Left kidney (tissue), 2 donors: Measurements from ENCODE around the gene ARSI. TPM values are rescaled to one million over a fixed set of nuclear protein-coding genes. Genes with fewer than 3 reads are reported as not detected.

ENCODE experiments used
- DNase-seq: peaks from one replicate; pipeline ENCODE4 v3.0.0-alpha.2; 2013
- polyA plus RNA-seq: library from polyadenylated mRNA; unstranded; fragments of 120-200 nt; gene quantifications from one replicate; pipeline ENCODE4 v1.2.1, GENCODE V29; 2013; ENCODE audit not compliant: insufficient read length

ARSI gene
- polyA plus RNA-seq, 1 donor: 2.6 TPM

- DNase-seq: no peak
Measured at GRCh38 chr5:150309101-150309885, 6.6 kb upstream of the ARSI start.

- no peak for DNase-seq
Measured at GRCh38 chr5:150307617-150308426, 5.1 kb upstream of the ARSI start.

- DNase-seq: no peak
Measured at GRCh38 chr5:150306775-150307174, 4.1 kb upstream of the ARSI start.

GRCh38 chr5:150305557-150305956, 2.9 kb upstream of the ARSI start:
- no peak for DNase-seq

GRCh38 chr5:150305095-150305494, 2.4 kb upstream of the ARSI start:
- no peak for DNase-seq

GRCh38 chr5:150304481-150305081, 1.9 kb upstream of the ARSI start:
- DNase-seq: no peak

- peak; percentile 79 for DNase-seq
Measured at GRCh38 chr5:150303660-150304386, 1.1 kb upstream of the ARSI start.

- no peak for DNase-seq
Measured at GRCh38 chr5:150303070-150303615, 438 bp upstream of the ARSI start.

- DNase-seq: no peak
Measured at GRCh38 chr5:150301901-150302300, 804 bp downstream of the ARSI start.

GRCh38 chr5:150301170-150301505, 1.6 kb downstream of the ARSI start:
- DNase-seq: no peak

GRCh38 chr5:150300496-150301169, 2.1 kb downstream of the ARSI start:
- DNase-seq: no peak

GRCh38 chr5:150299571-150300327, 3.0 kb downstream of the ARSI start:
- DNase-seq: no peak

GRCh38 chr5:150298701-150299451, 3.8 kb downstream of the ARSI start:
- DNase-seq: no peak

- DNase-seq: no peak
Measured at GRCh38 chr5:150297934-150298595, 4.6 kb downstream of the ARSI start.

GRCh38 chr5:150297236-150297890, 5.3 kb downstream of the ARSI start:
- DNase-seq: no peak

- no peak for DNase-seq
Measured at GRCh38 chr5:150296496-150296895, 6.2 kb downstream of the ARSI start.

- DNase-seq: no peak
Measured at GRCh38 chr5:150295741-150296486, 6.8 kb downstream of the ARSI start.

- no peak for DNase-seq
Measured at GRCh38 chr5:150295172-150295634, 7.5 kb downstream of the ARSI start.
